GM19023 (cell line): ENCODE measurements around the gene NADK.
"Not testable (repeated sequence)": the region's sequence is repeated elsewhere in the genome, so short reads cannot be mapped to it uniquely, and the experiment has no call there.

Experiments used
- ATAC-seq: cut with Tn5 transposase; IDR thresholded peaks from one replicate; pipeline ENCODE4 v1.9.1; 2021; ENCODE audit warnings: mild to moderate bottlenecking, moderate library complexity; ENCODE audit not compliant: unreplicated experiment

Gene NADK

GRCh38 chr1:1715109-1715883 lies 63.0 kb downstream of the NADK start:
- ATAC-seq, result not testable (repeated sequence)

- not testable (repeated sequence) for ATAC-seq
These were observed 70.4 kb downstream of the NADK start for GRCh38 chr1:1707897-1708296.

- not testable (repeated sequence) for ATAC-seq
These were observed 71.0 kb downstream of the NADK start for GRCh38 chr1:1707241-1707640.

GRCh38 chr1:1705623-1706022 lies 72.6 kb downstream of the NADK start:
- ATAC-seq, result not testable (repeated sequence)

GRCh38 chr1:1704284-1704957 lies 73.8 kb downstream of the NADK start:
- not testable (repeated sequence) for ATAC-seq

- ATAC-seq, result no peak
These were observed 74.5 kb downstream of the NADK start for GRCh38 chr1:1703796-1704195.

GRCh38 chr1:1702506-1702905 lies 75.8 kb downstream of the NADK start:
- not testable (repeated sequence) for ATAC-seq
